IMR-90 (cell line): ENCODE results near the gene CREBBP. TPM values are rescaled to one million over a fixed set of nuclear protein-coding genes. Genes with fewer than 3 reads are reported as not detected.

Source experiments
- ATAC-seq: fragments of 200-7000 bp; cut with Tn5 transposase; 2 replicates; pipeline ENCODE4 v1.9.1; 2020; ENCODE audit warnings: low read depth, mild to moderate bottlenecking, moderate library complexity
- BruUV-seq: library from RNA; stranded (reverse); fragments of 400-500 nt; replicated peaks from 2 replicates; lab custom pipeline; 2021; lab: Mats Ljungman, UMichigan
- CTCF ChIA-PET: fragments of 300-600 bp; formaldehyde crosslinking; extraction: SDS; loops from one replicate; lab custom pipeline; 2021; ENCODE audit warnings: antibody characterized with exemption; lab: Yijun Ruan, JAX
- POLR2A ChIA-PET: fragments of 300-600 bp; sonication (Branson Sonifier 250); formaldehyde crosslinking; loops from one replicate; lab custom pipeline; 2022; ENCODE audit warnings: antibody characterized with exemption; ENCODE audit not compliant: unreplicated experiment; lab: Charles Lee
- DNase-seq: peaks from one replicate; pipeline ENCODE4 v3.0.0; 2013
- H2AFZ ChIP-seq: replicated peaks from 2 replicates; pipeline ENCODE3; 2013; ENCODE audit warnings: low read length, mild to moderate bottlenecking; ENCODE audit not compliant: poor library complexity
- H2AK5ac ChIP-seq: 2 replicates; pipeline ENCODE4 v1.6.1; 2013; ENCODE audit warnings: low read depth, low read length, inconsistent platforms
- H2AK9ac ChIP-seq: replicated peaks from 2 replicates; pipeline ENCODE3; 2013; ENCODE audit warnings: mild to moderate bottlenecking, low read depth, low read length, moderate library complexity; ENCODE audit not compliant: poor library complexity
- H2BK120ac ChIP-seq: 2 replicates; pipeline ENCODE4 v1.6.1; 2013; ENCODE audit warnings: low read depth, low read length, inconsistent platforms
- H2BK15ac ChIP-seq: 3 replicates; pipeline ENCODE4 v1.6.1; 2013; ENCODE audit warnings: low read depth, low read length, inconsistent platforms
- H2BK20ac ChIP-seq: 2 replicates; pipeline ENCODE4 v1.6.1; 2013; ENCODE audit warnings: low read depth, mild to moderate bottlenecking, inconsistent platforms, low read length, moderate library complexity
- H2BK5ac ChIP-seq: 2 replicates; pipeline ENCODE4 v1.6.1; 2013; ENCODE audit warnings: mild to moderate bottlenecking, low read depth, low read length, inconsistent platforms; ENCODE audit not compliant: poor library complexity, severe bottlenecking
- H3K14ac ChIP-seq: replicated peaks from 2 replicates; pipeline ENCODE4 v1.6.1; 2013; ENCODE audit warnings: low read depth, low read length, inconsistent platforms
- H3K18ac ChIP-seq: 2 replicates; pipeline ENCODE4 v1.6.1; 2013; ENCODE audit warnings: low read depth, low read length, control low read depth
- H3K23ac ChIP-seq: 2 replicates; pipeline ENCODE4 v1.6.1; 2013; ENCODE audit warnings: low read depth, low read length, inconsistent platforms
- H3K27ac ChIP-seq: 2 replicates; pipeline ENCODE4 v1.5.1; 2013; ENCODE audit warnings: mild to moderate bottlenecking, control low read depth, low read length; ENCODE audit not compliant: insufficient read depth
- H3K27me3 ChIP-seq: 2 replicates; pipeline ENCODE4 v1.6.1; 2013; ENCODE audit warnings: low read length; ENCODE audit not compliant: control insufficient read depth, insufficient read depth
- H3K36me3 ChIP-seq: 2 replicates; pipeline ENCODE4 v1.6.1; 2013; ENCODE audit warnings: low read length, mixed read lengths; ENCODE audit not compliant: control insufficient read depth, insufficient read depth
- H3K4ac ChIP-seq: 2 replicates; pipeline ENCODE4 v1.6.1; 2013; ENCODE audit warnings: low read depth, low read length, inconsistent platforms
- H3K4me1 ChIP-seq: 2 replicates; pipeline ENCODE4 v1.6.1; 2013; ENCODE audit warnings: low read length, mixed read lengths; ENCODE audit not compliant: control insufficient read depth, insufficient read depth
- H3K4me2 ChIP-seq: 2 replicates; pipeline ENCODE4 v1.6.1; 2013; ENCODE audit warnings: low read depth, mild to moderate bottlenecking, control low read depth, low read length, moderate library complexity
- H3K4me3 ChIP-seq: 2 replicates; pipeline ENCODE4 v1.5.1; 2013; ENCODE audit warnings: low read depth, mild to moderate bottlenecking, control low read depth, low read length, moderate library complexity; ENCODE audit not compliant: insufficient read depth
- H3K56ac ChIP-seq: 2 replicates; pipeline ENCODE4 v1.6.1; 2013; ENCODE audit warnings: low read length, inconsistent platforms; ENCODE audit not compliant: insufficient read depth; ENCODE audit errors: extremely low read depth
- H3K79me1 ChIP-seq, 2 experiments: 2 replicates each; pipeline ENCODE4 v1.6.1; 2013; ENCODE audit warnings: low read length in 2 of 2, inconsistent platforms in 1 of 2, low read depth in 1 of 2
- H3K9ac ChIP-seq: 2 replicates; pipeline ENCODE4 v1.6.1; 2013; ENCODE audit warnings: low read depth, low read length, control low read depth
- H3K9me1 ChIP-seq: 2 replicates; pipeline ENCODE4 v1.6.1; 2013; ENCODE audit warnings: low read length, inconsistent platforms; ENCODE audit not compliant: insufficient read depth
- H3K9me3 ChIP-seq: 2 replicates; pipeline ENCODE4 v1.6.1; 2013; ENCODE audit warnings: low read length; ENCODE audit not compliant: control insufficient read depth, insufficient read depth
- H4K20me1 ChIP-seq: 2 replicates; pipeline ENCODE4 v1.6.1; 2013; ENCODE audit warnings: low read length, inconsistent platforms; ENCODE audit not compliant: insufficient read depth
- H4K5ac ChIP-seq: 2 replicates; pipeline ENCODE4 v1.6.1; 2013; ENCODE audit warnings: mild to moderate bottlenecking, low read depth, low read length, control low read depth
- H4K8ac ChIP-seq, 2 experiments: 2 replicates each; pipeline ENCODE4 v1.6.1; 2013; ENCODE audit warnings: low read depth in 2 of 2, low read length in 2 of 2, control low read depth in 1 of 2, inconsistent platforms in 1 of 2
- H4K91ac ChIP-seq: 2 replicates; pipeline ENCODE4 v1.6.1; 2013; ENCODE audit warnings: low read depth, low read length, inconsistent platforms; ENCODE audit not compliant: insufficient read depth
- CEBPB ChIP-seq: IDR thresholded peaks from 2 replicates; pipeline ENCODE4 v1.6.1; 2012; ENCODE audit warnings: low read depth, low read length, improper control_type of control experiment
- POLR2A ChIP-seq: IDR thresholded peaks from 2 replicates; pipeline ENCODE4 v1.6.1; 2012; ENCODE audit warnings: mild to moderate bottlenecking, low read depth, low read length
- SMC3 ChIP-seq: fragments of 150-350 bp; IDR thresholded peaks from 2 replicates; pipeline ENCODE4 v1.6.1; 2016; ENCODE audit warnings: low read depth, mild to moderate bottlenecking, antibody characterized with exemption, low read length, moderate library complexity
- WGBS, 2 experiments: methylation state at CpG; one replicate each; pipeline versions ENCODE4 v1.1.5 to v1.1.7; 2013; ENCODE audit warnings: missing lambda C conversion rate in 2 of 2; ENCODE audit not compliant: insufficient read length in 1 of 2; ENCODE audit errors: extremely low coverage in 2 of 2; 5-methylcytosine and 5-hydroxymethylcytosine counted together
- dilution Hi-C: fragments of 300-500 bp; cut with HindIII; formaldehyde crosslinking; loops from one replicate; pipeline ENCODE4 v1.14.3; 2018; ENCODE audit warnings: low sequenced_read_pairs; ENCODE audit not compliant: unreplicated experiment
- in situ Hi-C: fragments of 300-500 bp; cut with MboI; formaldehyde crosslinking; loops from 3 replicates; pipeline ENCODE4 v1.14.3; 2019; ENCODE audit warnings: low sequenced_read_pairs, inconsistent platforms, mixed read lengths
- intact Hi-C: fragments of 100-400 bp; cut with micrococcal nuclease; formaldehyde crosslinking; loops from 2 replicates; pipeline ENCODE4 v1.10.0; 2022
- polyA plus RNA-seq, 3 experiments: library from polyadenylated mRNA; depleted of rRNA; stranded (reverse); fragments of >200 nt; gene quantifications; 2 replicates each; pipeline ENCODE4 v1.2.3, GENCODE V29; 2012; ENCODE audit warnings: low replicate concordance in 1 of 3
- total RNA-seq: library from RNA; depleted of rRNA; stranded (reverse); fragments of >200 nt; gene quantifications from 2 replicates; pipeline ENCODE4 v1.2.3, GENCODE V29; 2012

Gene CREBBP
- total and polyA plus RNA-seq, 2 of the 4 experiments (the other 2 are of a cell fraction): 7.3 to 12.5 TPM

DNA sequence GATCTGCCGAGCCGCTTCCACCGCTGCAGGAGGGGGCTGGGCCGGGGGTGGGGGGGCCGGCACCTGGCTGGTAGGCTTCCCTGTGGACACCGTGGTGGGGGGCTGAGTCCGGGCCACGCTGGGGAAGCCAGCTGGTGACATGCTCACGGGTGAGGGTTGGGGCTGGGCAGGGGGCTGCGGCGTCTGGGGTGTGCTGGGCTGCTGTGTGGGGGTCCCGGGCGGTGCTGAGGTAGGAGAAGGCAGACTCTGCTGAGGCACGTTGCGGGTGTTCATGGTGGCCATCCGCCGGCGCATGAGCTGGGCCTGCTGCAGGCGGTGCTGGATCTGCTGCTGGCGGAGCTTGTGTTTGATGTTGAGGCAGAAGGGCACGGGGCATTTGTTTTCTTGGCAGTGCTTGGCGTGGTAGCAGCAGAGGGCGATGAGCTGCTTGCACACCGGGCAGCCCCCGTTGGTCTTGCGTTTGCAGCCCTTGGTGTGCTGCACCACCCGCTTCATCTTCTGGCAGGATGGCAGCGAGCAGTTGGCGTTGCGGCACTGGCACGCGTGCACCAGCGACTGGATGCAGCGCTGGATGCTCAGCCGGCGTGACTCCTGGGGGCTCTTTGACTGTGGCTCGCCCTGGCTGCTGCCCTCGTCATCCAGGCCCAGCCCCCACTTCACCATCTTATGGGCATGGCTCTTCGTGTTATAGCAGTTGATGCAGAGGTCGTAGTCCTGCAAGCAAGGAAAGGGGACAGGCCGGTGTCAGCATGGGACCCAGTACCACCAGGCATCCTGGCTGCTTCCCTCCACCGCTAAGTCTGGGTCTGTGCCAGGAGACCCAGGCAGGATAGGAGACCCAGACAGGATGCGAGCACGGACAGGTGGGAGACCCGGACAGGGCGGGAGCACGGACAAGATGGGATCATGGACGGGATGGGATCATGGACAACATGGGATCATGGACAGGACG, 151.1 kb downstream of the CREBBP start (continued):
- TF ChIP-seq SMC3: no peak
- TF ChIP-seq CEBPB: no peak

DNA sequence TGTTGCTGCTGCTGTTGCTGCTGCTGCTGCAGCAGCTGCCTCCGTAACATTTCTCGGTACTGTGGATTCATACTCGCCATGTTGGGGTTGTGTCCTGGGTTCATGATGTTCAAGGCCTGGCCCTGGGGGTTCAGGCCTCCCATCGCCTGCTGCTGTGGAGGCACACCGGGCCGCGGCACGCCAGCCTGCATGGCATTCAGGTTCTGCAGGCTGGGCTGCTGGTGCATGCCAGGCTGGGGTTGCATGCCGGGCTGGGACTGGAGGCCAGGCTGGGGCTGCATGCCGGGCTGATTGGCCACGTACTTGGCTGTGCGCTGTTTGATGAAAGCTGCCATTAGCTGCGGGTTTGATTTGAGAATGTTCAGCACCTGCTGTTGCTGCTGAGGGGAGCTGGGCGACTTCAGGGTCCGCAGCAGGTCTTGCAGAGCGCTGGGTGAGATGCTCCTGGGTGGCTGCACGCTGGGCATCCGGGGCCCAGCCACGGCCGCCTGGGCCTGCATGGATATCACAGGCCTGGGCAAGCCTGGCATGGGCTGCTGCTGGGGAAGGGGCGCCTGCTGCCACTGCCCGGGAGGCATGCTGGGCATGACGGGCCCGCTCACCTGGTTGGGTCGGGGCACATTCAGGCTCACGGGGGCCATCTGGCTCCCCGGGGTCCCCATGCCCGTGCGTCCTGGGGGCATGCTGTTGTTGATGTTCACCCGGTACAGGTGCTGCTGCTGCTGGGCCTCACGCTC, 151.9 kb downstream of the CREBBP start:
- no peak overlapping the region for H3K18ac ChIP-seq
- no peak overlapping the region for H4K8ac ChIP-seq
- intact Hi-C loops: no loop called here
- DNase-seq (no peak), ATAC-seq (no peak)
- POLR2A ChIA-PET: no interaction called here
- H3K4me2 ChIP-seq: no peak overlapping the region
- H4K20me1 ChIP-seq: peaks cover 21% of the 10 kb centered on the region
- H3K9me1 ChIP-seq: 0 out of 2 replicates have a peak, but pooled peaks cover 4% of the 10 kb centered on the region
- no peak overlapping the region for H3K27ac ChIP-seq
- H3K9ac ChIP-seq: no peak overlapping the region
- H2BK5ac ChIP-seq: no peak overlapping the region
- in situ Hi-C loops: no loop called here
- BruUV-seq: no TSS peak
- no peak overlapping the region for H3K56ac ChIP-seq
- CTCF ChIA-PET: no interaction called here
- dilution Hi-C loops: no loop called here
- H4K5ac ChIP-seq: no peak overlapping the region
- 98% methylated on average over 12 of the region's 31 CpGs; no CpG with 5 or more reads in 1 of the 2 experiments for WGBS, 2 experiments
- no peak overlapping the region for H4K91ac ChIP-seq
- no peak overlapping the region for H2BK20ac ChIP-seq
- H3K4me1 ChIP-seq: no peaks in the 10 kb centered on the region
- H3K4me3 ChIP-seq: no peak overlapping the region
- no peak overlapping the region for H2BK15ac ChIP-seq
- no peak overlapping the region for H3K23ac ChIP-seq
- H2AFZ ChIP-seq: no peak overlapping the region
- H2BK120ac ChIP-seq: no peak overlapping the region
- H3K79me1 ChIP-seq: peaks cover 0 to 31% of the 10 kb centered on the region in 2 experiments; a peak in 2 of 4 replicates
- no peak overlapping the region for H2AK9ac ChIP-seq
- no peaks in the 10 kb centered on the region for H3K27me3 ChIP-seq
- no peak overlapping the region for H3K4ac ChIP-seq
- H3K36me3 ChIP-seq: peaks cover 66% of the 10 kb centered on the region
- H3K14ac ChIP-seq: no peak overlapping the region
- TF ChIP-seq POLR2A: no peak
- H3K9me3 ChIP-seq: no peaks in the 10 kb centered on the region
- H2AK5ac ChIP-seq: no peak overlapping the region
